Stomach (tissue), 4 donors: ENCODE data around the gene PIK3R2.

Source experiments
- EP300 ChIP-seq: sonication (generic); formaldehyde crosslinking; IDR thresholded peaks from one replicate; pipeline ENCODE4 v1.6.1; 2017; ENCODE audit warnings: antibody characterized with exemption
- TF ChIP-seq, protein P1 (sequence below), 7 experiments: fragments of 450-650 bp in 4 of 7; fragments of 200-600 bp in 3 of 7; sonication (generic) in 3 of 7; IDR thresholded peaks; one replicate each; pipeline ENCODE4 v1.5.1; 2016 to 2019; ENCODE audit warnings: antibody characterized with exemption in 7 of 7, control low read depth in 2 of 7, mild to moderate bottlenecking in 1 of 7

DNA sequence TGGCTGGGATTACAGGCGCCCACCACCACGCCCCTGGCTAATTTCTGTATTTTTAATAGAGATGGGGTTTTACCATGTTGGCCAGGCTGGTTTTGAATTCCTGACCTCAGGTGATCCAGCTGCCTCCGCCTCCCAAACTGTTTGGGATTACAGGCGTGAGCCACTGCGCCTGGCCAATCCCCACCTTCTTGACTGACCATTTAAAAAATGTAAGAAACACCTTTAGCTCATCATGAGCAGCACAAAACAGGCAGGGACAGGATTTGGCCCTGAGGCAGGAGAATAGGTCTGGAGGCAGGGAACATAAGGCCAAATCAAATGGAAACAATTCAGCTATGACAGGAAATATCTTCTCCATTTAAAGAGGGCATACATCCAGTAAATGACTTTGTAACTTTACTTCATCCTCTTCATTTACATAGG is 38.7 kb downstream of the PIK3R2 start:
- TF ChIP-seq, protein P1, sequence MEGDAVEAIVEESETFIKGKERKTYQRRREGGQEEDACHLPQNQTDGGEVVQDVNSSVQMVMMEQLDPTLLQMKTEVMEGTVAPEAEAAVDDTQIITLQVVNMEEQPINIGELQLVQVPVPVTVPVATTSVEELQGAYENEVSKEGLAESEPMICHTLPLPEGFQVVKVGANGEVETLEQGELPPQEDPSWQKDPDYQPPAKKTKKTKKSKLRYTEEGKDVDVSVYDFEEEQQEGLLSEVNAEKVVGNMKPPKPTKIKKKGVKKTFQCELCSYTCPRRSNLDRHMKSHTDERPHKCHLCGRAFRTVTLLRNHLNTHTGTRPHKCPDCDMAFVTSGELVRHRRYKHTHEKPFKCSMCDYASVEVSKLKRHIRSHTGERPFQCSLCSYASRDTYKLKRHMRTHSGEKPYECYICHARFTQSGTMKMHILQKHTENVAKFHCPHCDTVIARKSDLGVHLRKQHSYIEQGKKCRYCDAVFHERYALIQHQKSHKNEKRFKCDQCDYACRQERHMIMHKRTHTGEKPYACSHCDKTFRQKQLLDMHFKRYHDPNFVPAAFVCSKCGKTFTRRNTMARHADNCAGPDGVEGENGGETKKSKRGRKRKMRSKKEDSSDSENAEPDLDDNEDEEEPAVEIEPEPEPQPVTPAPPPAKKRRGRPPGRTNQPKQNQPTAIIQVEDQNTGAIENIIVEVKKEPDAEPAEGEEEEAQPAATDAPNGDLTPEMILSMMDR (IDR thresholded peaks at IDR 0.05) = no peak
- TF ChIP-seq EP300 = no peak
